ENCODE results near the gene ADAMTS14.

GRCh38 chr10:70751991-70752390 is 79.7 kb downstream of the ADAMTS14 start:
- no peak for TF ChIP-seq EZH2 (IDR thresholded peaks at IDR 0.05; ENCODE audit: low read length, unreplicated experiment)
- TF ChIP-seq, protein P1, sequence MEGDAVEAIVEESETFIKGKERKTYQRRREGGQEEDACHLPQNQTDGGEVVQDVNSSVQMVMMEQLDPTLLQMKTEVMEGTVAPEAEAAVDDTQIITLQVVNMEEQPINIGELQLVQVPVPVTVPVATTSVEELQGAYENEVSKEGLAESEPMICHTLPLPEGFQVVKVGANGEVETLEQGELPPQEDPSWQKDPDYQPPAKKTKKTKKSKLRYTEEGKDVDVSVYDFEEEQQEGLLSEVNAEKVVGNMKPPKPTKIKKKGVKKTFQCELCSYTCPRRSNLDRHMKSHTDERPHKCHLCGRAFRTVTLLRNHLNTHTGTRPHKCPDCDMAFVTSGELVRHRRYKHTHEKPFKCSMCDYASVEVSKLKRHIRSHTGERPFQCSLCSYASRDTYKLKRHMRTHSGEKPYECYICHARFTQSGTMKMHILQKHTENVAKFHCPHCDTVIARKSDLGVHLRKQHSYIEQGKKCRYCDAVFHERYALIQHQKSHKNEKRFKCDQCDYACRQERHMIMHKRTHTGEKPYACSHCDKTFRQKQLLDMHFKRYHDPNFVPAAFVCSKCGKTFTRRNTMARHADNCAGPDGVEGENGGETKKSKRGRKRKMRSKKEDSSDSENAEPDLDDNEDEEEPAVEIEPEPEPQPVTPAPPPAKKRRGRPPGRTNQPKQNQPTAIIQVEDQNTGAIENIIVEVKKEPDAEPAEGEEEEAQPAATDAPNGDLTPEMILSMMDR (conservative IDR thresholded peaks at IDR 0.05; ENCODE audit: low read depth, low read length): no peak

Measured in PC-3 (cell line).